ENCODE results near the gene APOL5.

- TF ChIP-seq CTCF (IDR thresholded peaks at IDR 0.05; ENCODE audit: low read length) = no peak
- TF ChIP-seq EZH2 (IDR thresholded peaks at IDR 0.05; ENCODE audit: borderline replicate concordance, low read length) = no peak
These were observed 22.3 kb downstream of the APOL5 start for GRCh38 chr22:35739931-35740380.
